Measurements from ENCODE around the gene FAM219A.

FAM219A gene

DNA sequence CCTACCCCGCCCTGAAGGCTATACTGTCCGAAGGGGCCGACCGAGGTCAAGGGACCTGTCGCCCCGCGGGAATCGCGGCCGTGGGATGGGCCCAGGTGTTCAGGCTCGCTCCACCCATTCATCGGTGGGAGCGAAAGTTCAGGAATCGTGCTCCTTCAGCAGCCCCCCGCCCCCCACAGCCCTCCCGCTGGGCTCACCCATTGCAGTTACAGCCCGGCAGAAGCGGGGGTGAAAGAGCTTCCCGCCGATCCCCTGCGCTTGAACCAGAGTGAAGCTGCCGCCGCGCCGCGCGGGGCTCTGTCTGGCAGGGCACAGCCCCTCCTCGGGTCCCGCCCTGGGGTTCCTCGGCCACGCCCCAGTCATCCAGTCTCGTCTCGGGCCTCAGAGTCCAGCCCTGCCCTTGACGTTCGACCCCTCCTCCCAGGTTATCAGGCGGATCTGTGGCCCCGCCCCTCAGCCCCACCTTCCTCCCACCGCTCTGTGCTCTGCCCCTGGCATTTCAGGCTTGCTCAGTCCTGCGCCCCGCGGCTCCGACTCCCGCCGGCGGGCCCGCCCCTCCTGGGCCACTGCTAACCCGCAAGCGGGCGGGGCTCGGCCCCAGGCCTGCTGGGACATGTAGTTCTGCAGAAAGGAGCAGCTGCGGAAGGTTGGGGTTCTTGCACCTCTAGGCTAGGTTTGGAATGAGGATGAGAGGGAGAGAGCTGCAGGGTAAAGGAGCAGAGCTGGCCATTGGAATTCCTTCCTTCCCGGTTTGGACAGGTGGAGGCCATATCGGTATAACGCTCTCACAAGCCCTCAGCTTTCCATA lies 81.6 kb downstream of the FAM219A start, which contains the start of gene MYORG:
Gene MYORG, minus strand, starts transcription at position 303 of the 808 bp plus-strand sequence. CDS start 3,955 bp downstream, outside the sequence.
- no peak within 1 kb of the TSS for H3K27ac ChIP-seq

DNA sequence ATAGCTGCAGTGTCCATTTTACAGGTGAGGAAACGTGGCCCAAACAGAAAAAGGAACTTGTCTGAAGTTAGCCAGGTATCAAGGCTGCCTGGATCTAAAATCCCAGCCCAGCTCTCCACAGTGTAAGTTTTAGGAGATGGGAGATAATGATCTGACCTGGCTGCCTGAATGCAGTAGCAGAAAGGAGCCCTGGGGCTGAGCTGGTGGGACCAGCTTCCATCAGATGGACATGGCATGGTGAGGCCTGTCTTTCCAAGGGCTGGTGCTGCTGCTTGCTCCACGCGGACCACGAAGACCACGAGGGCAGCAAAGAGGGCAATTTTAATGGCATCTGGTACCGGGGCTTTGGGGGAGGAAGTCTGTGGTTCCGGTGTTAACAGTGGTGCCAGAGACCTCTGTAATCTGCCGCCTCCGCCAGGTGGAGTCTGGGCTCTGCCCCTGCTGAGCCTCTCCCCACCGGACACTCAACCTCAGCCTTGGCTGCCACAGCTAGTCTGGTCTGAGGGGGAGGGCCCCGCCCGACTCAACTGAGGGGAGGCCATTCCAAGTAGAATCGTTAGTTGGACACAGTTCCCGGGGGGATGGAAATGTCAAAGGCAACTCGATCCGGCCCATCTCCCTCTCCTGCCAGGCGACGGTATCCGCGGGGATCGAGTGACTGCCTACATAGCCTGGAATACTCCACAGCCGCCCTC lies 82.3 kb downstream of the FAM219A start:
- peak overlapping the region; percentile 40 for H3K9ac ChIP-seq (ENCODE audit: insufficient read length)

More for the DNA sequence above, 81.6 kb downstream of the FAM219A start, which contains the start of gene MYORG:
- peak within 1 kb of the TSS; percentile 86 for H3K4me3 ChIP-seq
- TF ChIP-seq FOXP2 (optimal IDR thresholded peaks at IDR 0.05; ENCODE audit: control extremely low read depth, extremely low read length, insufficient read depth) (peak; percentile 37), POLR2AphosphoS5 (IDR thresholded peaks at IDR 0.05; ENCODE audit: borderline replicate concordance, low read depth, low read length) (peak; percentile 63), EZH2 (IDR thresholded peaks at IDR 0.05) (no peak)
- H3K9ac ChIP-seq (ENCODE audit: insufficient read length) = peak within 1 kb of the TSS; percentile 40
- DNase-seq (ENCODE audit: low read depth, low spot score) = no peak
- no peaks in the 10 kb centered on the region for H3K9me3 ChIP-seq (ENCODE audit: low read depth, low read length)
- H3K36me3 ChIP-seq (ENCODE audit: insufficient read depth, low read length) = no peaks in the 10 kb centered on the region

DNA sequence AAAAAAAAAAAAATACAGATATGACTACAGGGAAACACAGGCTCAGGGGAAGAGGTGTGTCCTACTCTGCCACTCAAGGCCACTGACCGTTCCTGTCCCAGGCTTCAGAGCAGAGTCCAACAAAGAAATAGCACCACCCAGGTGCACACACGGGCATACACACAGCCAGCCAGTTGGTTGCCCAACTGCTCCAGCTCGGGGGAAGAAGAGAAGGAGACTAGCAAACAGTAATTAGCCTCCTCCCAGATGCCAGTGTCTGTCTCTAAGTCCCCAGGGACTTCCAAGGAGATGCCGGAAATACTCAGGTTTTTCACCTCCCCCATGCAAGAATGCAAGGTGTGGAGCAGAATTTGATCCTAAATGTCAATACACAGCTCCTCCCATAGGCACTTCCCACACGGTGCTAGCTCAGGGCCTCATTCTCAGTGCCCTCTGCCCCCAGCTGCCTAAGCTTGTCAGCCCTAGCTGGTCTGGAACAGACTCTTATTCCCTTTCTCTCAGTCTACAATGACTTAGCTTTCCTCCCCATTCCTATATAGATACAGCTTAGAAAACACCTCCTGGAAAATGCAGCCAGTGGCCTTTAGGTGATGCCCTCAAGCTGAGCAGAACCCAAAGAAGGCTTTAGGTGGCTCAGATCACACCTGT lies 83.3 kb downstream of the FAM219A start:
- H3K27ac ChIP-seq = 0 out of 2 replicates have a peak overlapping the region, but pooled peaks have one; percentile 50

More for the DNA sequence above, 82.3 kb downstream of the FAM219A start:
- Histone ChIP-seq H3K36me3 (ENCODE audit: insufficient read depth, low read length) (no peaks in the 10 kb centered on the region), H3K4me3 (peak overlapping the region; percentile 86), H3K9me3 (ENCODE audit: low read depth, low read length) (no peaks in the 10 kb centered on the region), H3K27ac (no peak overlapping the region)
- no peak for TF ChIP-seq FOXP2 (optimal IDR thresholded peaks at IDR 0.05; ENCODE audit: control extremely low read depth, extremely low read length, insufficient read depth)
- no peak for TF ChIP-seq EZH2 (IDR thresholded peaks at IDR 0.05)
- no peak for TF ChIP-seq POLR2AphosphoS5 (IDR thresholded peaks at IDR 0.05; ENCODE audit: borderline replicate concordance, low read depth, low read length)
- no peak for DNase-seq (ENCODE audit: low read depth, low spot score)

DNA sequence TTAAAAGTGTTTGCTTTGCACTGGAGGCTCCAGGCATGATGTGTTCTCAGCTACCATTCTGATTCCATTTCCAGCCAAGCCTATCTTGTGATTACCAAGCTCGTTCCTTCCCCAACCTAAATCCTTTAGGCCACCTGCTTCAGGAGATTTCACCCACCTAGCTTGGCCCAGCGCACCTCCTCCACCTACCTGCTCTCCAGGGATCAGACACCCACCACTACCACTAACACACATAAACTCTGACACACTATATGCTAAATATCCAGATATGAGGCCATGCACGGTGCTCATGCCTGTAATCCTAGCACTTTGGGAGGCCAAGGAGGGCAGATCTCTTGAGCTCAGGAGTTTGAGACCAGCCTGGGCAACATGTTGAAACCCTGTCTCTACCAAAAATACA lies 84.0 kb downstream of the FAM219A start:
- TF ChIP-seq FOXP2 (optimal IDR thresholded peaks at IDR 0.05; ENCODE audit: control extremely low read depth, extremely low read length, insufficient read depth) = no peak
- TF ChIP-seq POLR2AphosphoS5 (IDR thresholded peaks at IDR 0.05; ENCODE audit: borderline replicate concordance, low read depth, low read length) = no peak
- no peak overlapping the region for H3K4me3 ChIP-seq
- no peak overlapping the region for H3K9ac ChIP-seq (ENCODE audit: insufficient read length)
- no peaks in the 10 kb centered on the region for H3K36me3 ChIP-seq (ENCODE audit: insufficient read depth, low read length)
- no peak overlapping the region for H3K27ac ChIP-seq
- DNase-seq (ENCODE audit: low read depth, low spot score) = no peak
- no peaks in the 10 kb centered on the region for H3K9me3 ChIP-seq (ENCODE audit: low read depth, low read length)

More for the DNA sequence above, 83.3 kb downstream of the FAM219A start:
- Histone ChIP-seq H3K9me3 (ENCODE audit: low read depth, low read length) (no peaks in the 10 kb centered on the region), H3K9ac (ENCODE audit: insufficient read length) (no peak overlapping the region), H3K36me3 (ENCODE audit: insufficient read depth, low read length) (no peaks in the 10 kb centered on the region), H3K4me3 (peak overlapping the region; percentile 25; the same call in 1 of the 2 replicates)
- DNase-seq (ENCODE audit: low read depth, low spot score) = no peak
- TF ChIP-seq EZH2 (IDR thresholded peaks at IDR 0.05) (no peak), POLR2AphosphoS5 (IDR thresholded peaks at IDR 0.05; ENCODE audit: borderline replicate concordance, low read depth, low read length) (no peak), FOXP2 (optimal IDR thresholded peaks at IDR 0.05; ENCODE audit: control extremely low read depth, extremely low read length, insufficient read depth) (no peak)

DNA sequence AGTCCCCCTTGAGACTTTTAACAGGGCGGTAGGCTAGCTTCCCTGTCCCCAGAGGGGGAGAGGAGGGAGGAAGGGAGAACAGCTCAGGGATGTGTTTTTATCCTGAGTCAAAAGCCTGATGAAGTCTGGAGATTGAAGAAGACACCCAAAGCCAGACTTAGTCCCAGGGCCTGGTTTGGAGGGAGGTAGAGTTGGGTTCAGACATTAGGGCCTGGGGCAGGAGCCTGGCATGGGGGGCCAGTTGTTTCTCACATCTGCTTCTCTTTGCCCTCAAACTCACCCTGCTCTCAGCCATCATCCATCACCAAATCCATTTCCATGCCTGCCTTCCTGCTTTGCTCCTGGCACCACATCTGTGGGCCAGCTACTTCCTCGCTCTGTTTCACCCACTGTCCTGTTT lies 84.6 kb downstream of the FAM219A start:
- TF ChIP-seq FOXP2 (optimal IDR thresholded peaks at IDR 0.05; ENCODE audit: control extremely low read depth, extremely low read length, insufficient read depth) (no peak), EZH2 (IDR thresholded peaks at IDR 0.05) (no peak), POLR2AphosphoS5 (IDR thresholded peaks at IDR 0.05; ENCODE audit: borderline replicate concordance, low read depth, low read length) (no peak)
- no peak overlapping the region for H3K27ac ChIP-seq
- H3K9me3 ChIP-seq (ENCODE audit: low read depth, low read length) = no peaks in the 10 kb centered on the region
- H3K4me3 ChIP-seq = no peak overlapping the region
- H3K9ac ChIP-seq (ENCODE audit: insufficient read length) = no peak overlapping the region
- no peak for DNase-seq (ENCODE audit: low read depth, low spot score)
- no peaks in the 10 kb centered on the region for H3K36me3 ChIP-seq (ENCODE audit: insufficient read depth, low read length)

DNA sequence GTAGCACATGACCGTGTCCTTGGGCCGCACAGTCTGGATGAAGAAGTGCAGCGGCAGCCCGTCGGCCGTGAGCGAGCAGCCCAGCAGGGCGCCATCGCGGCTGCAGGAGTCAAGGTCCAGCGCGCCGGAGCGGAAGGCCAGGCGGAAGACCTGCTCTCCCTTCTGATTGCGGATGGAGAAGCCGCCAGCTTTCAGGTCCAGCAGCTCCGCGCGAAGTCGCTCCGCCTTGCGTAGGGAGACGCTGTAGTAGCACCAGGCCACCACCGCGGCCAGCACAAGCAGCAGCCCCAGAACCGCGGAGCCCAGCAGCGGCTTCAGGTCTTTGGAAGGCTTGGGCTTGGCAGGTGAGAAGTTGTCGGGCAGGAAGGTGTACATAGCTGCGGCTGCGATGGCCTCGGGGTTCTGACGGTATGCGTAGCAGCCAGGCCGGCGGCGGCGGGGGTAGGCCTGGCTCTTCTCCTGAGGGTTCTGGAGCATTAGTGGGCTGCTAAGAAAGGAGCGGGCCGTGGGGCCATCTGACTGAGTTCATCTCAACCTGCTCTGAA lies 85.8 kb downstream of the FAM219A start:
- Histone ChIP-seq H3K9me3 (ENCODE audit: low read depth, low read length) (no peaks in the 10 kb centered on the region), H3K9ac (ENCODE audit: insufficient read length) (no peak overlapping the region), H3K27ac (no peak overlapping the region), H3K36me3 (ENCODE audit: insufficient read depth, low read length) (no peaks in the 10 kb centered on the region), H3K4me3 (no peak overlapping the region)
- TF ChIP-seq EZH2 (IDR thresholded peaks at IDR 0.05) = no peak
- no peak for TF ChIP-seq FOXP2 (optimal IDR thresholded peaks at IDR 0.05; ENCODE audit: control extremely low read depth, extremely low read length, insufficient read depth)
- TF ChIP-seq POLR2AphosphoS5 (IDR thresholded peaks at IDR 0.05; ENCODE audit: borderline replicate concordance, low read depth, low read length) = no peak
- DNase-seq (ENCODE audit: low read depth, low spot score) = no peak

DNA sequence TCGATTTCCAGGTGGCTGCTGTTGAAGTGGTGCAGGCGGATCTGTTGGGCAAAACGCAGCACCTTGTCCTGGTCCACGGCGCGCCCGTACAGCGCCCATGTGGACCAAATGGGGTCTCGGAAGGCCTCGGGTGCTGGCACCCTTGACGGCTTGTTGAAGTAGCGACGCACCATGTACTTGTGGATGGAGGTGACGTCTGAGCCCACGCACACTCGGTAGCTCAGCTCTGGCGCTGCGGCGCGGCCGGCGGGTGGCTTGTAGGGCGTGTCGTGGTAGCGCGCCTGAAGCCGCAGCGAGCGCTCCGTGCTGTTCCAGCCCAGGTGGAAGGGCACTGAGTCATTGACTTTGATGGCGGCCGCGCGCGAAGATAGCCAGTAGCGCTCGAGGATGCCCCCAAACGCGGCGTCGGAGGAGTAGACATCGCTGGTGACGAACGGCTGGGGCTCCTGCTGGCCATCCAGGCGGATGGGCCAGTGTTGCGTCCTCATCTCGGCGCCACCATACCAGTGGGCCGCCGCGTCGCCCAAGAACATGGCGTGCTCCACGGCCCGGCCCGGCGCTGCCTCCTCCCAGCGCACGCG lies 86.4 kb downstream of the FAM219A start:
- Histone ChIP-seq H3K9ac (ENCODE audit: insufficient read length) (no peak overlapping the region), H3K27ac (no peak overlapping the region), H3K9me3 (ENCODE audit: low read depth, low read length) (no peaks in the 10 kb centered on the region), H3K4me3 (no peak overlapping the region), H3K36me3 (ENCODE audit: insufficient read depth, low read length) (no peaks in the 10 kb centered on the region)
- TF ChIP-seq POLR2AphosphoS5 (IDR thresholded peaks at IDR 0.05; ENCODE audit: borderline replicate concordance, low read depth, low read length) (no peak), EZH2 (IDR thresholded peaks at IDR 0.05) (no peak), FOXP2 (optimal IDR thresholded peaks at IDR 0.05; ENCODE audit: control extremely low read depth, extremely low read length, insufficient read depth) (no peak)
- no peak for DNase-seq (ENCODE audit: low read depth, low spot score)
